HG03045 (cell line): ENCODE measurements around the gene UBAC2.
"Not testable (repeated sequence)": the region's sequence is repeated elsewhere in the genome, so short reads cannot be mapped to it uniquely, and the experiment has no call there.

Experiments used
- ATAC-seq: cut with Tn5 transposase; IDR thresholded peaks from one replicate; pipeline ENCODE4 v1.9.1; 2021; ENCODE audit warnings: mild to moderate bottlenecking, moderate library complexity; ENCODE audit not compliant: unreplicated experiment

Gene UBAC2

GRCh38 chr13:99182439-99182838, 18.2 kb upstream of the UBAC2 start:
- no peak for ATAC-seq

- no peak for ATAC-seq
Measured at GRCh38 chr13:99185606-99186005, 15.0 kb upstream of the UBAC2 start.

GRCh38 chr13:99190147-99190985, 10.3 kb upstream of the UBAC2 start:
- no peak for ATAC-seq

- no peak for ATAC-seq
Measured at GRCh38 chr13:99191336-99191899, 9.2 kb upstream of the UBAC2 start.

GRCh38 chr13:99191900-99192399, 8.7 kb upstream of the UBAC2 start:
- ATAC-seq, result no peak

GRCh38 chr13:99192480-99192879, 8.2 kb upstream of the UBAC2 start:
- ATAC-seq, result no peak

GRCh38 chr13:99193152-99193551, 7.5 kb upstream of the UBAC2 start:
- ATAC-seq, result no peak

- ATAC-seq, result no peak
Measured at GRCh38 chr13:99196466-99197116, 4.1 kb upstream of the UBAC2 start.

- no peak for ATAC-seq
Measured at GRCh38 chr13:99197117-99197651, 3.5 kb upstream of the UBAC2 start.

GRCh38 chr13:99199541-99200431, 868 bp upstream of the UBAC2 start:
- ATAC-seq, result no peak

- no peak for ATAC-seq
Measured at GRCh38 chr13:99203601-99204579, 3.2 kb downstream of the UBAC2 start.

- ATAC-seq, result no peak
Measured at GRCh38 chr13:99205621-99206220, 5.1 kb downstream of the UBAC2 start.

GRCh38 chr13:99206226-99206625, 5.6 kb downstream of the UBAC2 start:
- no peak for ATAC-seq

GRCh38 chr13:99206873-99207272, 6.2 kb downstream of the UBAC2 start:
- ATAC-seq, result no peak

- no peak for ATAC-seq
Measured at GRCh38 chr13:99207511-99207910, 6.9 kb downstream of the UBAC2 start.

- no peak for ATAC-seq
Measured at GRCh38 chr13:99208185-99208584, 7.5 kb downstream of the UBAC2 start.

GRCh38 chr13:99208845-99209527, 8.3 kb downstream of the UBAC2 start:
- ATAC-seq, result no peak

- ATAC-seq, result not testable (repeated sequence)
Measured at GRCh38 chr13:99210627-99211026, 10.0 kb downstream of the UBAC2 start.
